ENCODE measurements around the gene IFT22.
"Not testable (repeated sequence)": the region's sequence is repeated elsewhere in the genome, so short reads cannot be mapped to it uniquely, and the experiment has no call there.

IFT22 gene

GRCh38 chr7:101277155-101277554 lies 44.5 kb downstream of the IFT22 start:
- peak; percentile 82 for DNase-seq

GRCh38 chr7:101273206-101273605 lies 48.4 kb downstream of the IFT22 start:
- no peak for DNase-seq

- DNase-seq: no peak
These were observed 50.6 kb downstream of the IFT22 start for GRCh38 chr7:101271021-101271420.

- DNase-seq: no peak
These were observed 51.9 kb downstream of the IFT22 start for GRCh38 chr7:101269664-101270063.

GRCh38 chr7:101265622-101266516 lies 55.7 kb downstream of the IFT22 start:
- DNase-seq: no peak

- not testable (repeated sequence) for DNase-seq
These were observed 57.4 kb downstream of the IFT22 start for GRCh38 chr7:101264102-101264706.
